ENCODE measurements around the gene ITGB4. TPM values are rescaled to one million over a fixed set of nuclear protein-coding genes. Genes with fewer than 3 reads are reported as not detected.
A peak's percentile ranks its signal among the peaks of the same experiment; 100 is the strongest.

Gene ITGB4
- total and polyA plus RNA-seq, 4 donors: 11.1 to 47.8 (median 14.8) TPM

GRCh38 chr17:75771334-75772281 is 50.3 kb downstream of the ITGB4 start:
- ATAC-seq (ENCODE audit: insufficient read depth, low FRiP score): no peak

GRCh38 chr17:75773121-75773807 is 52.0 kb downstream of the ITGB4 start:
- no peaks in the 10 kb centered on the region for H3K9me3 ChIP-seq (ENCODE audit: control insufficient read depth in 4 of 4, insufficient read depth in 3 of 4, low read length in 3 of 4)
- no peak overlapping the region for H3K27ac ChIP-seq (ENCODE audit: low read depth in 1 of 2, low read length in 1 of 2)
- H3K4me1 ChIP-seq (ENCODE audit: control insufficient read depth in 5 of 5, insufficient read depth in 5 of 5, low read length in 5 of 5): peaks cover 0 to 17% (median 4%) of the 10 kb centered on the region in 5 donors
- ATAC-seq (ENCODE audit: insufficient read depth, low FRiP score): no peak
- H3K9ac ChIP-seq (ENCODE audit: insufficient read depth in 1 of 2, low read length in 2 of 2): no peak overlapping the region
- H3K27me3 ChIP-seq (ENCODE audit: control insufficient read depth in 3 of 3, insufficient read depth in 3 of 3, low read length in 2 of 3): no peaks in the 10 kb centered on the region
- DNase-seq: peak in 2 of 3 donors; percentile 33 to 64
- no peak overlapping the region for H3K4me3 ChIP-seq
- peaks cover 0 to 36% (median 21%) of the 10 kb centered on the region in 4 donors for H3K36me3 ChIP-seq (ENCODE audit: control insufficient read depth in 4 of 4, insufficient read depth in 4 of 4, low read length in 4 of 4)
- no peak for TF ChIP-seq CTCF (IDR thresholded peaks at IDR 0.05; ENCODE audit: control extremely low read depth, extremely low read depth)
- WGBS, 2 donors: 87 to 92% methylated on average over 12 of the region's 12 CpGs

More at GRCh38 chr17:75771334-75772281, 50.3 kb downstream of the ITGB4 start:
- Histone ChIP-seq H3K27ac (ENCODE audit: low read depth in 1 of 2, low read length in 1 of 2) (no peak overlapping the region), H3K4me3 (no peak overlapping the region), H3K27me3 (ENCODE audit: control insufficient read depth in 3 of 3, insufficient read depth in 3 of 3, low read length in 2 of 3) (no peaks in the 10 kb centered on the region), H3K36me3 (ENCODE audit: control insufficient read depth in 4 of 4, insufficient read depth in 4 of 4, low read length in 4 of 4) (peaks cover 0 to 21% (median 12%) of the 10 kb centered on the region in 4 donors), H3K4me1 (ENCODE audit: control insufficient read depth in 5 of 5, insufficient read depth in 5 of 5, low read length in 5 of 5) (peaks cover 0 to 8% (median 4%) of the 10 kb centered on the region in 5 donors), H3K9me3 (ENCODE audit: control insufficient read depth in 4 of 4, insufficient read depth in 3 of 4, low read length in 3 of 4) (no peaks in the 10 kb centered on the region), H3K9ac (ENCODE audit: insufficient read depth in 1 of 2, low read length in 2 of 2) (no peak overlapping the region)
- no peak for DNase-seq
- 79 to 86% methylated on average over 17 of the region's 17 CpGs for WGBS, 2 donors
- TF ChIP-seq CTCF (IDR thresholded peaks at IDR 0.05; ENCODE audit: control extremely low read depth, extremely low read depth): no peak

- H3K4me3 ChIP-seq: no peak overlapping the region
- no peak overlapping the region for H3K9ac ChIP-seq (ENCODE audit: insufficient read depth in 1 of 2, low read length in 2 of 2)
- peaks cover 0 to 17% (median 4%) of the 10 kb centered on the region in 5 donors for H3K4me1 ChIP-seq (ENCODE audit: control insufficient read depth in 5 of 5, insufficient read depth in 5 of 5, low read length in 5 of 5)
- ATAC-seq (ENCODE audit: insufficient read depth, low FRiP score) (no peak), DNase-seq (peak in 2 of 3 donors; percentile 56 to 73)
- peaks cover 5 to 43% (median 26%) of the 10 kb centered on the region in 4 donors for H3K36me3 ChIP-seq (ENCODE audit: control insufficient read depth in 4 of 4, insufficient read depth in 4 of 4, low read length in 4 of 4)
- no peak overlapping the region for H3K27ac ChIP-seq (ENCODE audit: low read depth in 1 of 2, low read length in 1 of 2)
- H3K27me3 ChIP-seq (ENCODE audit: control insufficient read depth in 3 of 3, insufficient read depth in 3 of 3, low read length in 2 of 3): no peaks in the 10 kb centered on the region
- no peak for TF ChIP-seq CTCF (IDR thresholded peaks at IDR 0.05; ENCODE audit: control extremely low read depth, extremely low read depth)
- H3K9me3 ChIP-seq (ENCODE audit: control insufficient read depth in 4 of 4, insufficient read depth in 3 of 4, low read length in 3 of 4): no peaks in the 10 kb centered on the region
- 88 to 90% methylated on average over 15 of the region's 15 CpGs for WGBS, 2 donors
Observed at GRCh38 chr17:75773808-75774470, 52.7 kb downstream of the ITGB4 start.
